ENCODE results near the gene JAG2. TPM values are rescaled to one million over a fixed set of nuclear protein-coding genes. Genes with fewer than 3 reads are reported as not detected.

JAG2 gene
- total RNA-seq, 1 experiment from 2014 or later, result 12.2 TPM

DNA sequence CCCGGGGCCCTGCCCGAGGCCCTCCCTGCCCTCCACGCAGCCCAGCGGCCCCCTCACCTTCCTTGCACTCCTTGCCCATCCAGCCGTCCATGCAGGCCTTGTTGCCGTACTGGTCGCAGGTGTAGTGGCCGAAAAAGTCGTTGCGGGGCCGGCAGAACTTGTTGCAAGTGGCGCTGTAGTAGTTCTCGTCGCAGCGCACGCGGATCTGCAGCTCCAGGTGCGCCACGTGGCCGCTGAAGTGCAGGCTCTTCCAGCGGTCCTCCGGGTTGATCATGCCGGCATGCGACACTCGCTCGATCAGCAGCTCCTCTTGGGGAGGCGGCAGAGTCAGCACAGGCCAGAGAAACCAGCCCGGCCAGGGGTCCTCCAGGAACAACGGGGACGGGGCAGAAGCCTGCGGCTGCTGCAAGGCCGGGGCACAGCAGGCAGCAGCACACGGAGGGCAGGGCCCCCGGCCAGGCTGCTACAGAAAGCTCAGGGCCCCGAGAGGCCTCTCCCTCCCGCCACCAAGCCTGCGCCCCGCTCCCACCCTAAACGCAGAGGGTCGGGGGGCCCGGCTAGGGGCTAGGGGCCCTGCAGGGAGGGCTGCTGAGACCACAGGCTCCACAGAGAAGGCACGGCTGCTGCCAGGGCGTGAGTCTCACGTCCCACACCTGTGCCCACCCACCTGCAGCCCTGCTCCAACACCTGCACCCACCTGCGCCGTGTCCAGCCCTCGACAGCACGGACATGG, 12.7 kb downstream of the JAG2 start:
- no peaks in the 10 kb centered on the region; the same call in 1 of the 2 replicates for H3K4me1 Mint-ChIP-seq

DNA sequence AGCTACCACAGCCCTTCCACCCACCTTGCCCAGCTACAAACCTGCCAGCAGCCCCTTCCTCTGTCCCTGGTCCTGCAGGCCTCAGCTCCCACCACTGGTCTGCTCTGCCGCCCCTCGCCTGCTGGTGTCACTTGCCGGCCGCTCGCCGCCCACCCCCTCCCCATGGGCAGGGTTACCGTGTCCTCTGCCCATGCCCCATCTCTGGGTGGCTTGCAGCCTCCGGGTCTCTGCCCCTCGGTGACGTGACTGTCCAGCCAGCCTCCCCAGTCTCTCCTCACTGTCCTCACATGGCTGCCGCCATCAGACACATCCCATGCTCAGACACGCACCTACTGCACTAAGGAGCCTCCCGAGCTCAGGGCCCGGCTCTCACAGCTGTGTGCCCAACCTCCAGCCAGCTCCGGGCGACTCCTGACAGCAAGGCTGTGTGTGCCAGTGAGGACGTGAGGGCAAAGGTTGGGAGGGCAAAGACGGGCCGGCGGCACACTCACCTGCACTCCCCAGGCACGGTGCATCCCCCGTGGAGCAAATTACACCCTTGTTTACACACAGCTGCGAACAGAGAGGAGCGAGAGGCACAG, 13.4 kb downstream of the JAG2 start:
- 0 out of 2 replicates have a peak overlapping the region, but pooled peaks have one; percentile 11 for H3K27ac Mint-ChIP-seq
- no peaks in the 10 kb centered on the region for H3K4me1 Mint-ChIP-seq
- no peak for DNase-seq (ENCODE audit: low spot score)
- H3K36me3 Mint-ChIP-seq, result no peaks in the 10 kb centered on the region
- no peak overlapping the region for H3K4me3 Mint-ChIP-seq
- POLR2A ChIA-PET, result no interaction called here
- CTCF ChIA-PET, result interaction anchor here (1.1 to 3.9 kb wide), 7 partner anchors 11 to 335 kb away, joined by 4 to 20 read pairs (median 5); partner anchors contain the start of gene JAG2
- no peaks in the 10 kb centered on the region for H3K9me3 Mint-ChIP-seq
- no peaks in the 10 kb centered on the region for H3K27me3 Mint-ChIP-seq (ENCODE audit: low read depth)
- ATAC-seq, result no peak
- TF ChIP-seq, protein P1, sequence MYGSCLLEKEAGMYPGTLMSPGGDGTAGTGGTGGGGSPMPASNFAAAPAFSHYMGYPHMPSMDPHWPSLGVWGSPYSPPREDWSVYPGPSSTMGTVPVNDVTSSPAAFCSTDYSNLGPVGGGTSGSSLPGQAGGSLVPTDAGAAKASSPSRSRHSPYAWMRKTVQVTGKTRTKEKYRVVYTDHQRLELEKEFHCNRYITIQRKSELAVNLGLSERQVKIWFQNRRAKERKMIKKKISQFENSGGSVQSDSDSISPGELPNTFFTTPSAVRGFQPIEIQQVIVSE (CRISPR knock-in tag; IDR thresholded peaks at IDR 0.05; ENCODE audit: borderline replicate concordance), result no peak
- TF ChIP-seq, protein P2, sequence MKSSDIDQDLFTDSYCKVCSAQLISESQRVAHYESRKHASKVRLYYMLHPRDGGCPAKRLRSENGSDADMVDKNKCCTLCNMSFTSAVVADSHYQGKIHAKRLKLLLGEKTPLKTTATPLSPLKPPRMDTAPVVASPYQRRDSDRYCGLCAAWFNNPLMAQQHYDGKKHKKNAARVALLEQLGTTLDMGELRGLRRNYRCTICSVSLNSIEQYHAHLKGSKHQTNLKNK (CRISPR knock-in tag; IDR thresholded peaks at IDR 0.05), result no peak
- TF ChIP-seq TEAD1 (CRISPR knock-in tag; IDR thresholded peaks at IDR 0.05) (no peak), HMGA2 (CRISPR knock-in tag; IDR thresholded peaks at IDR 0.05) (no peak), CREB1 (CRISPR knock-in tag; IDR thresholded peaks at IDR 0.05) (no peak), JUN (CRISPR knock-in tag; IDR thresholded peaks at IDR 0.05) (no peak), RORB (CRISPR knock-in tag; IDR thresholded peaks at IDR 0.05) (no peak), GABPB1 (CRISPR knock-in tag; IDR thresholded peaks at IDR 0.05) (no peak)
- TF ChIP-seq, protein P3, sequence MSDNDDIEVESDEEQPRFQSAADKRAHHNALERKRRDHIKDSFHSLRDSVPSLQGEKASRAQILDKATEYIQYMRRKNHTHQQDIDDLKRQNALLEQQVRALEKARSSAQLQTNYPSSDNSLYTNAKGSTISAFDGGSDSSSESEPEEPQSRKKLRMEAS (CRISPR knock-in tag; IDR thresholded peaks at IDR 0.05), result no peak
- TF ChIP-seq, protein P4, sequence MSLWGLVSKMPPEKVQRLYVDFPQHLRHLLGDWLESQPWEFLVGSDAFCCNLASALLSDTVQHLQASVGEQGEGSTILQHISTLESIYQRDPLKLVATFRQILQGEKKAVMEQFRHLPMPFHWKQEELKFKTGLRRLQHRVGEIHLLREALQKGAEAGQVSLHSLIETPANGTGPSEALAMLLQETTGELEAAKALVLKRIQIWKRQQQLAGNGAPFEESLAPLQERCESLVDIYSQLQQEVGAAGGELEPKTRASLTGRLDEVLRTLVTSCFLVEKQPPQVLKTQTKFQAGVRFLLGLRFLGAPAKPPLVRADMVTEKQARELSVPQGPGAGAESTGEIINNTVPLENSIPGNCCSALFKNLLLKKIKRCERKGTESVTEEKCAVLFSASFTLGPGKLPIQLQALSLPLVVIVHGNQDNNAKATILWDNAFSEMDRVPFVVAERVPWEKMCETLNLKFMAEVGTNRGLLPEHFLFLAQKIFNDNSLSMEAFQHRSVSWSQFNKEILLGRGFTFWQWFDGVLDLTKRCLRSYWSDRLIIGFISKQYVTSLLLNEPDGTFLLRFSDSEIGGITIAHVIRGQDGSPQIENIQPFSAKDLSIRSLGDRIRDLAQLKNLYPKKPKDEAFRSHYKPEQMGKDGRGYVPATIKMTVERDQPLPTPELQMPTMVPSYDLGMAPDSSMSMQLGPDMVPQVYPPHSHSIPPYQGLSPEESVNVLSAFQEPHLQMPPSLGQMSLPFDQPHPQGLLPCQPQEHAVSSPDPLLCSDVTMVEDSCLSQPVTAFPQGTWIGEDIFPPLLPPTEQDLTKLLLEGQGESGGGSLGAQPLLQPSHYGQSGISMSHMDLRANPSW (CRISPR knock-in tag; conservative IDR thresholded peaks at IDR 0.05; ENCODE audit: low read depth), result no peak

More for the DNA sequence above, 12.7 kb downstream of the JAG2 start:
- peak overlapping the region; percentile 53 for H3K27ac Mint-ChIP-seq
- DNase-seq (ENCODE audit: low spot score), result no peak
- H3K9me3 Mint-ChIP-seq, result no peaks in the 10 kb centered on the region
- CTCF ChIA-PET, result interaction anchor here (1.1 to 3.9 kb wide), 6 partner anchors 10 to 334 kb away, joined by 4 to 20 read pairs (median 6); partner anchors contain the start of gene JAG2
- H3K27me3 Mint-ChIP-seq (ENCODE audit: low read depth), result no peaks in the 10 kb centered on the region
- ATAC-seq, result no peak
- H3K4me3 Mint-ChIP-seq, result no peak overlapping the region
- POLR2A ChIA-PET, result no interaction called here
- TF ChIP-seq, protein P5, sequence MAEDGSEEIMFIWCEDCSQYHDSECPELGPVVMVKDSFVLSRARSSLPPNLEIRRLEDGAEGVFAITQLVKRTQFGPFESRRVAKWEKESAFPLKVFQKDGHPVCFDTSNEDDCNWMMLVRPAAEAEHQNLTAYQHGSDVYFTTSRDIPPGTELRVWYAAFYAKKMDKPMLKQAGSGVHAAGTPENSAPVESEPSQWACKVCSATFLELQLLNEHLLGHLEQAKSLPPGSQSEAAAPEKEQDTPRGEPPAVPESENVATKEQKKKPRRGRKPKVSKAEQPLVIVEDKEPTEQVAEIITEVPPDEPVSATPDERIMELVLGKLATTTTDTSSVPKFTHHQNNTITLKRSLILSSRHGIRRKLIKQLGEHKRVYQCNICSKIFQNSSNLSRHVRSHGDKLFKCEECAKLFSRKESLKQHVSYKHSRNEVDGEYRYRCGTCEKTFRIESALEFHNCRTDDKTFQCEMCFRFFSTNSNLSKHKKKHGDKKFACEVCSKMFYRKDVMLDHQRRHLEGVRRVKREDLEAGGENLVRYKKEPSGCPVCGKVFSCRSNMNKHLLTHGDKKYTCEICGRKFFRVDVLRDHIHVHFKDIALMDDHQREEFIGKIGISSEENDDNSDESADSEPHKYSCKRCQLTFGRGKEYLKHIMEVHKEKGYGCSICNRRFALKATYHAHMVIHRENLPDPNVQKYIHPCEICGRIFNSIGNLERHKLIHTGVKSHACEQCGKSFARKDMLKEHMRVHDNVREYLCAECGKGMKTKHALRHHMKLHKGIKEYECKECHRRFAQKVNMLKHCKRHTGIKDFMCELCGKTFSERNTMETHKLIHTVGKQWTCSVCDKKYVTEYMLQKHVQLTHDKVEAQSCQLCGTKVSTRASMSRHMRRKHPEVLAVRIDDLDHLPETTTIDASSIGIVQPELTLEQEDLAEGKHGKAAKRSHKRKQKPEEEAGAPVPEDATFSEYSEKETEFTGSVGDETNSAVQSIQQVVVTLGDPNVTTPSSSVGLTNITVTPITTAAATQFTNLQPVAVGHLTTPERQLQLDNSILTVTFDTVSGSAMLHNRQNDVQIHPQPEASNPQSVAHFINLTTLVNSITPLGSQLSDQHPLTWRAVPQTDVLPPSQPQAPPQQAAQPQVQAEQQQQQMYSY (CRISPR knock-in tag; IDR thresholded peaks at IDR 0.05), result no peak
- TF ChIP-seq, protein P6, sequence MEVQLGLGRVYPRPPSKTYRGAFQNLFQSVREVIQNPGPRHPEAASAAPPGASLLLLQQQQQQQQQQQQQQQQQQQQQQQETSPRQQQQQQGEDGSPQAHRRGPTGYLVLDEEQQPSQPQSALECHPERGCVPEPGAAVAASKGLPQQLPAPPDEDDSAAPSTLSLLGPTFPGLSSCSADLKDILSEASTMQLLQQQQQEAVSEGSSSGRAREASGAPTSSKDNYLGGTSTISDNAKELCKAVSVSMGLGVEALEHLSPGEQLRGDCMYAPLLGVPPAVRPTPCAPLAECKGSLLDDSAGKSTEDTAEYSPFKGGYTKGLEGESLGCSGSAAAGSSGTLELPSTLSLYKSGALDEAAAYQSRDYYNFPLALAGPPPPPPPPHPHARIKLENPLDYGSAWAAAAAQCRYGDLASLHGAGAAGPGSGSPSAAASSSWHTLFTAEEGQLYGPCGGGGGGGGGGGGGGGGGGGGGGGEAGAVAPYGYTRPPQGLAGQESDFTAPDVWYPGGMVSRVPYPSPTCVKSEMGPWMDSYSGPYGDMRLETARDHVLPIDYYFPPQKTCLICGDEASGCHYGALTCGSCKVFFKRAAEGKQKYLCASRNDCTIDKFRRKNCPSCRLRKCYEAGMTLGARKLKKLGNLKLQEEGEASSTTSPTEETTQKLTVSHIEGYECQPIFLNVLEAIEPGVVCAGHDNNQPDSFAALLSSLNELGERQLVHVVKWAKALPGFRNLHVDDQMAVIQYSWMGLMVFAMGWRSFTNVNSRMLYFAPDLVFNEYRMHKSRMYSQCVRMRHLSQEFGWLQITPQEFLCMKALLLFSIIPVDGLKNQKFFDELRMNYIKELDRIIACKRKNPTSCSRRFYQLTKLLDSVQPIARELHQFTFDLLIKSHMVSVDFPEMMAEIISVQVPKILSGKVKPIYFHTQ (CRISPR knock-in tag; IDR thresholded peaks at IDR 0.05), result no peak
- TF ChIP-seq ZNF671 (CRISPR knock-in tag; IDR thresholded peaks at IDR 0.05), result no peak
- TF ChIP-seq, protein P7, sequence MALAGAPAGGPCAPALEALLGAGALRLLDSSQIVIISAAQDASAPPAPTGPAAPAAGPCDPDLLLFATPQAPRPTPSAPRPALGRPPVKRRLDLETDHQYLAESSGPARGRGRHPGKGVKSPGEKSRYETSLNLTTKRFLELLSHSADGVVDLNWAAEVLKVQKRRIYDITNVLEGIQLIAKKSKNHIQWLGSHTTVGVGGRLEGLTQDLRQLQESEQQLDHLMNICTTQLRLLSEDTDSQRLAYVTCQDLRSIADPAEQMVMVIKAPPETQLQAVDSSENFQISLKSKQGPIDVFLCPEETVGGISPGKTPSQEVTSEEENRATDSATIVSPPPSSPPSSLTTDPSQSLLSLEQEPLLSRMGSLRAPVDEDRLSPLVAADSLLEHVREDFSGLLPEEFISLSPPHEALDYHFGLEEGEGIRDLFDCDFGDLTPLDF (CRISPR knock-in tag; IDR thresholded peaks at IDR 0.05), result no peak
- TF ChIP-seq, protein P8, sequence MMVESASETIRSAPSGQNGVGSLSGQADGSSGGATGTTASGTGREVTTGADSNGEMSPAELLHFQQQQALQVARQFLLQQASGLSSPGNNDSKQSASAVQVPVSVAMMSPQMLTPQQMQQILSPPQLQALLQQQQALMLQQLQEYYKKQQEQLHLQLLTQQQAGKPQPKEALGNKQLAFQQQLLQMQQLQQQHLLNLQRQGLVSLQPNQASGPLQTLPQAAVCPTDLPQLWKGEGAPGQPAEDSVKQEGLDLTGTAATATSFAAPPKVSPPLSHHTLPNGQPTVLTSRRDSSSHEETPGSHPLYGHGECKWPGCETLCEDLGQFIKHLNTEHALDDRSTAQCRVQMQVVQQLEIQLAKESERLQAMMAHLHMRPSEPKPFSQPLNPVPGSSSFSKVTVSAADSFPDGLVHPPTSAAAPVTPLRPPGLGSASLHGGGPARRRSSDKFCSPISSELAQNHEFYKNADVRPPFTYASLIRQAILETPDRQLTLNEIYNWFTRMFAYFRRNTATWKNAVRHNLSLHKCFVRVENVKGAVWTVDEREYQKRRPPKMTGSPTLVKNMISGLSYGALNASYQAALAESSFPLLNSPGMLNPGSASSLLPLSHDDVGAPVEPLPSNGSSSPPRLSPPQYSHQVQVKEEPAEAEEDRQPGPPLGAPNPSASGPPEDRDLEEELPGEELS (CRISPR knock-in tag; IDR thresholded peaks at IDR 0.05), result no peak
- no peaks in the 10 kb centered on the region for H3K36me3 Mint-ChIP-seq

Measured in WTC11 (cell line).